H9 (cell line): ENCODE data around the gene NECAB2. TPM values are rescaled to one million over a fixed set of nuclear protein-coding genes. Genes with fewer than 3 reads are reported as not detected.

Source experiments
- DNase-seq: peaks from one replicate; pipeline ENCODE4 v3.0.0-alpha.2; 2017
- H2AFZ ChIP-seq: one replicate; pipeline ENCODE4 v1.6.1; 2013; ENCODE audit warnings: mild to moderate bottlenecking, low read length, control low read depth, moderate library complexity
- H2AK5ac ChIP-seq: 2 replicates; pipeline ENCODE4 v1.6.1; 2013; ENCODE audit warnings: low read length, control low read depth, mixed read lengths; ENCODE audit not compliant: insufficient read length
- H2BK120ac ChIP-seq: one replicate; pipeline ENCODE4 v1.6.1; 2013; ENCODE audit warnings: low read depth, mild to moderate bottlenecking, low read length, control low read depth, inconsistent platforms; ENCODE audit not compliant: poor library complexity, severe bottlenecking
- H2BK12ac ChIP-seq: 2 replicates; pipeline ENCODE4 v1.6.1; 2013; ENCODE audit warnings: low read length, control low read depth, mixed read lengths, low read depth; ENCODE audit not compliant: insufficient read length
- H2BK15ac ChIP-seq: 2 replicates; pipeline ENCODE4 v1.6.1; 2013; ENCODE audit warnings: low read depth, low read length, control low read depth
- H2BK20ac ChIP-seq: one replicate; pipeline ENCODE4 v1.6.1; 2013; ENCODE audit warnings: low read depth, mild to moderate bottlenecking, low read length, control low read depth, inconsistent platforms; ENCODE audit not compliant: poor library complexity, severe bottlenecking
- H2BK5ac ChIP-seq: 2 replicates; pipeline ENCODE4 v1.6.1; 2013; ENCODE audit warnings: low read length, control low read depth, mixed read lengths; ENCODE audit not compliant: insufficient read length
- H3K14ac ChIP-seq: 2 replicates; pipeline ENCODE4 v1.6.1; 2013; ENCODE audit warnings: low read length, control low read depth; ENCODE audit not compliant: insufficient read depth
- H3K18ac ChIP-seq: 2 replicates; pipeline ENCODE4 v1.6.1; 2013; ENCODE audit warnings: low read depth, mild to moderate bottlenecking, mixed read lengths, low read length, control low read depth; ENCODE audit not compliant: insufficient read length
- H3K23ac ChIP-seq: 2 replicates; pipeline ENCODE4 v1.6.1; 2013; ENCODE audit warnings: low read length, control low read depth, mixed read lengths, low read depth; ENCODE audit not compliant: insufficient read length
- H3K23me2 ChIP-seq: 2 replicates; pipeline ENCODE4 v1.6.1; 2013; ENCODE audit warnings: low read depth, mild to moderate bottlenecking, mixed read lengths, low read length, control low read depth; ENCODE audit not compliant: insufficient read length, poor library complexity, severe bottlenecking
- H3K27ac ChIP-seq: 2 replicates; pipeline ENCODE4 v1.5.1; 2013; ENCODE audit warnings: low read length, control low read depth, mixed read lengths, low read depth; ENCODE audit not compliant: insufficient read length
- H3K27me3 ChIP-seq: 2 replicates; pipeline ENCODE4 v1.6.1; 2013; ENCODE audit warnings: low read length, control low read depth, inconsistent platforms; ENCODE audit not compliant: insufficient read depth
- H3K4ac ChIP-seq: 2 replicates; pipeline ENCODE4 v1.6.1; 2013; ENCODE audit warnings: low read depth, mild to moderate bottlenecking, control low read depth, inconsistent platforms, low read length, moderate library complexity
- H3K4me1 ChIP-seq: 2 replicates; pipeline ENCODE4 v1.6.1; 2013; ENCODE audit warnings: low read length, control low read depth, inconsistent platforms; ENCODE audit not compliant: insufficient read depth
- H3K4me2 ChIP-seq: 2 replicates; pipeline ENCODE4 v1.6.1; 2013; ENCODE audit warnings: low read length, control low read depth, mixed read lengths; ENCODE audit not compliant: insufficient read length, insufficient read depth
- H3K56ac ChIP-seq: 2 replicates; pipeline ENCODE4 v1.6.1; 2013; ENCODE audit warnings: low read depth, mild to moderate bottlenecking, mixed read lengths, low read length, control low read depth; ENCODE audit not compliant: insufficient read length
- H3K79me1 ChIP-seq: 2 replicates; pipeline ENCODE4 v1.6.1; 2013; ENCODE audit warnings: low read depth, mild to moderate bottlenecking, moderate library complexity, low read length, control low read depth, inconsistent platforms; ENCODE audit not compliant: insufficient read depth, poor library complexity, severe bottlenecking
- H3K79me2 ChIP-seq: 2 replicates; pipeline ENCODE4 v1.6.1; 2013; ENCODE audit warnings: low read length, control low read depth, inconsistent platforms; ENCODE audit not compliant: insufficient read depth
- H3K9ac ChIP-seq: 2 replicates; pipeline ENCODE4 v1.6.1; 2013; ENCODE audit warnings: low read length, control low read depth, mixed read lengths; ENCODE audit not compliant: insufficient read length; ENCODE audit errors: extremely low read depth
- H3K9me3 ChIP-seq: one replicate; pipeline ENCODE4 v1.6.1; 2013; ENCODE audit warnings: low read depth, low read length, inconsistent platforms; ENCODE audit not compliant: control insufficient read depth
- H3T11ph ChIP-seq: one replicate; pipeline ENCODE4 v1.6.1; 2013; ENCODE audit warnings: mild to moderate bottlenecking, low read length, control low read depth, inconsistent platforms
- H4K20me1 ChIP-seq: one replicate; pipeline ENCODE4 v1.6.1; 2013; ENCODE audit not compliant: control insufficient read depth, insufficient read length, insufficient read depth
- H4K5ac ChIP-seq: 2 replicates; pipeline ENCODE4 v1.6.1; 2013; ENCODE audit warnings: low read depth, mild to moderate bottlenecking, mixed read lengths, low read length, control low read depth; ENCODE audit not compliant: insufficient read length
- H4K8ac ChIP-seq: replicated peaks from 2 replicates; pipeline ENCODE4 v1.6.1; 2013; ENCODE audit warnings: low read length, control low read depth, mixed read lengths, low read depth; ENCODE audit not compliant: insufficient read length
- H4K91ac ChIP-seq: 2 replicates; pipeline ENCODE4 v1.6.1; 2013; ENCODE audit warnings: low read depth, mild to moderate bottlenecking, moderate library complexity, mixed read lengths, low read length, control low read depth; ENCODE audit not compliant: insufficient read length
- H3K27ac Mint-ChIP-seq, 3 experiments: 2 replicates in 2 of 3; 3 replicates in 1 of 3; pipeline ENCODE4 v1.8.0; 2020 to 2021; ENCODE audit warnings: mixed read lengths in 3 of 3, mild to moderate bottlenecking in 1 of 3, moderate library complexity in 1 of 3
- H3K27me3 Mint-ChIP-seq: 2 replicates; pipeline ENCODE4 v1.8.0; 2021; ENCODE audit warnings: low read depth, mild to moderate bottlenecking, moderate library complexity, mixed read lengths
- H3K36me3 Mint-ChIP-seq, 3 experiments: 2 replicates in 2 of 3; 3 replicates in 1 of 3; pipeline ENCODE4 v1.8.0; 2020 to 2021; ENCODE audit warnings: low read depth in 3 of 3, mixed read lengths in 3 of 3; ENCODE audit not compliant: insufficient read depth in 1 of 3
- H3K4me1 Mint-ChIP-seq, 2 experiments: 2 replicates each; pipeline ENCODE4 v1.8.0; 2020; ENCODE audit warnings: mixed read lengths in 2 of 2
- H3K4me3 Mint-ChIP-seq, 2 experiments: 2 replicates in 1 of 2; 3 replicates in 1 of 2; pipeline ENCODE4 v1.8.0; 2020 to 2021; ENCODE audit warnings: mild to moderate bottlenecking in 2 of 2, mixed read lengths in 2 of 2, moderate library complexity in 1 of 2
- H3K9me3 Mint-ChIP-seq, 2 experiments: 2 replicates in 1 of 2; 3 replicates in 1 of 2; pipeline ENCODE4 v1.8.0; 2020; ENCODE audit warnings: mild to moderate bottlenecking in 2 of 2, mixed read lengths in 2 of 2, moderate library complexity in 1 of 2
- WGBS: extraction: QIAGEN DNeasy Blood & Tissue Kit; methylation state at CpG from one replicate; pipeline ENCODE4 v1.1.7; 2013; ENCODE audit warnings: missing lambda C conversion rate, low lambda C conversion rate, mixed read lengths; ENCODE audit not compliant: insufficient read length; ENCODE audit errors: extremely low coverage; 5-methylcytosine and 5-hydroxymethylcytosine counted together
- total RNA-seq: library from RNA; stranded (reverse); gene quantifications from 2 replicates; pipeline ENCODE4 v1.2.1, GENCODE V29; 2021
- TF ChIP-seq, protein P1 (sequence below): fragments of 200-600 bp; sonication (generic); conservative IDR thresholded peaks from 3 replicates; pipeline ENCODE4 v1.8.0; 2021; ENCODE audit warnings: antibody characterized with exemption, mild to moderate bottlenecking

The NECAB2 gene
- total RNA-seq, 1 experiment from 2014 or later: 12.6 TPM

- Histone ChIP-seq H3T11ph (no peak overlapping the region), H3K56ac (no peak overlapping the region), H2BK5ac (no peak overlapping the region), H3K23me2 (no peaks in the 10 kb centered on the region), H4K20me1 (no peaks in the 10 kb centered on the region), H2AFZ (no peak overlapping the region), H4K91ac (no peak overlapping the region), H3K18ac (no peak overlapping the region), H3K23ac (no peak overlapping the region), H3K4ac (no peak overlapping the region), H3K14ac (no peak overlapping the region), H3K9ac (no peak overlapping the region), H3K4me2 (no peak overlapping the region), H2BK12ac (no peak overlapping the region), H3K27me3 (no peaks in the 10 kb centered on the region), H4K5ac (no peak overlapping the region), H2AK5ac (no peak overlapping the region), H2BK20ac (no peak overlapping the region), H3K9me3 (no peaks in the 10 kb centered on the region), H3K79me2 (no peaks in the 10 kb centered on the region), H2BK120ac (no peak overlapping the region), H4K8ac (no peak overlapping the region), H2BK15ac (no peak overlapping the region), H3K79me1 (no peaks in the 10 kb centered on the region), H3K27ac (no peak overlapping the region), H3K4me1 (no peaks in the 10 kb centered on the region)
- Mint-ChIP-seq H3K4me3 (no peak overlapping the region), H3K27me3 (peaks cover 22% of the 10 kb centered on the region), H3K36me3 (peaks cover 0 to 4% (median 1%) of the 10 kb centered on the region in 3 experiments; a peak in 2 of 7 replicates), H3K27ac (no peak overlapping the region), H3K9me3 (peaks cover 3 to 4% of the 10 kb centered on the region in 2 experiments), H3K4me1 (peaks cover 12 to 26% of the 10 kb centered on the region in 2 experiments)
- no CpG with 5 or more reads among the region's 8 CpGs for WGBS
- no peak for DNase-seq
- TF ChIP-seq, protein P1, sequence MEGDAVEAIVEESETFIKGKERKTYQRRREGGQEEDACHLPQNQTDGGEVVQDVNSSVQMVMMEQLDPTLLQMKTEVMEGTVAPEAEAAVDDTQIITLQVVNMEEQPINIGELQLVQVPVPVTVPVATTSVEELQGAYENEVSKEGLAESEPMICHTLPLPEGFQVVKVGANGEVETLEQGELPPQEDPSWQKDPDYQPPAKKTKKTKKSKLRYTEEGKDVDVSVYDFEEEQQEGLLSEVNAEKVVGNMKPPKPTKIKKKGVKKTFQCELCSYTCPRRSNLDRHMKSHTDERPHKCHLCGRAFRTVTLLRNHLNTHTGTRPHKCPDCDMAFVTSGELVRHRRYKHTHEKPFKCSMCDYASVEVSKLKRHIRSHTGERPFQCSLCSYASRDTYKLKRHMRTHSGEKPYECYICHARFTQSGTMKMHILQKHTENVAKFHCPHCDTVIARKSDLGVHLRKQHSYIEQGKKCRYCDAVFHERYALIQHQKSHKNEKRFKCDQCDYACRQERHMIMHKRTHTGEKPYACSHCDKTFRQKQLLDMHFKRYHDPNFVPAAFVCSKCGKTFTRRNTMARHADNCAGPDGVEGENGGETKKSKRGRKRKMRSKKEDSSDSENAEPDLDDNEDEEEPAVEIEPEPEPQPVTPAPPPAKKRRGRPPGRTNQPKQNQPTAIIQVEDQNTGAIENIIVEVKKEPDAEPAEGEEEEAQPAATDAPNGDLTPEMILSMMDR: no peak
Observed at GRCh38 chr16:84036982-84037425, 69.0 kb downstream of the NECAB2 start.
